Mucosa of stomach (tissue), 1 donor: ENCODE results near the gene CHRM4.
A peak's percentile ranks its signal among the peaks of the same experiment; 100 is the strongest.

ENCODE experiments used
- H3K27me3 ChIP-seq: one replicate; pipeline ENCODE4 v1.7.0; 2013; ENCODE audit warnings: mild to moderate bottlenecking, low read length; ENCODE audit not compliant: control insufficient read depth, insufficient read depth
- H3K36me3 ChIP-seq: one replicate; pipeline ENCODE4 v1.7.0; 2013; ENCODE audit warnings: low read length; ENCODE audit not compliant: control insufficient read depth, insufficient read depth
- H3K4me1 ChIP-seq: one replicate; pipeline ENCODE4 v1.7.0; 2013; ENCODE audit warnings: mild to moderate bottlenecking, low read length; ENCODE audit not compliant: control insufficient read depth, insufficient read depth
- H3K4me3 ChIP-seq: one replicate; pipeline ENCODE4 v1.7.0; 2013; ENCODE audit warnings: low read length
- H3K9ac ChIP-seq: one replicate; pipeline ENCODE4 v1.7.0; 2013; ENCODE audit warnings: mild to moderate bottlenecking, low read length, moderate library complexity
- H3K9me3 ChIP-seq: one replicate; pipeline ENCODE4 v1.7.0; 2013; ENCODE audit warnings: mild to moderate bottlenecking, low read length, moderate library complexity; ENCODE audit not compliant: control insufficient read depth
- donor health status: Pancreatic carcinoma.

The CHRM4 gene

GRCh38 chr11:46346886-46347636 is 44.5 kb downstream of the CHRM4 start, which contains the start of gene DGKZ:
TSS of gene DGKZ (plus strand) at chr11:46347463. CDS start at chr11:46347660, 197 bp downstream.
- Histone ChIP-seq H3K4me1 (peaks cover 37% of the 10 kb centered on the region), H3K9ac (peak within 1 kb of the TSS; percentile 75)

GRCh38 chr11:46345881-46346484 is 45.6 kb downstream of the CHRM4 start:
- H3K27me3 ChIP-seq: no peaks in the 10 kb centered on the region
- H3K4me1 ChIP-seq: peaks cover 26% of the 10 kb centered on the region
- H3K4me3 ChIP-seq: no peak overlapping the region
- H3K9me3 ChIP-seq: no peaks in the 10 kb centered on the region
- H3K36me3 ChIP-seq: no peaks in the 10 kb centered on the region
- no peak overlapping the region for H3K9ac ChIP-seq

More at GRCh38 chr11:46346886-46347636, 44.5 kb downstream of the CHRM4 start, which contains the start of gene DGKZ:
- Histone ChIP-seq H3K9me3 (no peaks in the 10 kb centered on the region), H3K4me3 (peak within 1 kb of the TSS; percentile 69), H3K27me3 (no peaks in the 10 kb centered on the region), H3K36me3 (no peaks in the 10 kb centered on the region)

GRCh38 chr11:46345131-46345597 is 46.4 kb downstream of the CHRM4 start:
- H3K27me3 ChIP-seq: no peaks in the 10 kb centered on the region
- no peak overlapping the region for H3K9ac ChIP-seq
- peaks cover 22% of the 10 kb centered on the region for H3K4me1 ChIP-seq
- no peak overlapping the region for H3K4me3 ChIP-seq
- H3K36me3 ChIP-seq: no peaks in the 10 kb centered on the region
- H3K9me3 ChIP-seq: no peaks in the 10 kb centered on the region

GRCh38 chr11:46343520-46343919 is 48.1 kb downstream of the CHRM4 start:
- H3K4me1 ChIP-seq: peaks cover 26% of the 10 kb centered on the region
- peaks cover 5% of the 10 kb centered on the region for H3K27me3 ChIP-seq
- H3K4me3 ChIP-seq: no peak overlapping the region
- H3K36me3 ChIP-seq: no peaks in the 10 kb centered on the region
- H3K9ac ChIP-seq: no peak overlapping the region
- H3K9me3 ChIP-seq: no peaks in the 10 kb centered on the region

GRCh38 chr11:46342239-46342638 is 49.3 kb downstream of the CHRM4 start:
- H3K36me3 ChIP-seq: no peaks in the 10 kb centered on the region

GRCh38 chr11:46341454-46341853 is 50.1 kb downstream of the CHRM4 start:
- Histone ChIP-seq H3K4me3 (no peak overlapping the region), H3K4me1 (peaks cover 14% of the 10 kb centered on the region)

More at GRCh38 chr11:46342239-46342638, 49.3 kb downstream of the CHRM4 start:
- H3K9ac ChIP-seq: no peak overlapping the region
- peaks cover 19% of the 10 kb centered on the region for H3K4me1 ChIP-seq
- H3K27me3 ChIP-seq: peaks cover 5% of the 10 kb centered on the region
- no peak overlapping the region for H3K4me3 ChIP-seq
- H3K9me3 ChIP-seq: no peaks in the 10 kb centered on the region

GRCh38 chr11:46339816-46340215 is 51.8 kb downstream of the CHRM4 start:
- Histone ChIP-seq H3K9me3 (no peaks in the 10 kb centered on the region), H3K4me1 (peaks cover 14% of the 10 kb centered on the region), H3K9ac (no peak overlapping the region), H3K4me3 (no peak overlapping the region), H3K36me3 (no peaks in the 10 kb centered on the region), H3K27me3 (peaks cover 5% of the 10 kb centered on the region)

More at GRCh38 chr11:46341454-46341853, 50.1 kb downstream of the CHRM4 start:
- Histone ChIP-seq H3K9me3 (no peaks in the 10 kb centered on the region), H3K9ac (no peak overlapping the region), H3K36me3 (no peaks in the 10 kb centered on the region), H3K27me3 (peaks cover 5% of the 10 kb centered on the region)

GRCh38 chr11:46338988-46339666 is 52.4 kb downstream of the CHRM4 start:
- H3K36me3 ChIP-seq: no peaks in the 10 kb centered on the region
- H3K27me3 ChIP-seq: peaks cover 11% of the 10 kb centered on the region
- H3K9me3 ChIP-seq: no peaks in the 10 kb centered on the region
- H3K4me1 ChIP-seq: peaks cover 14% of the 10 kb centered on the region
- peak overlapping the region; percentile 14 for H3K4me3 ChIP-seq
- no peak overlapping the region for H3K9ac ChIP-seq

- H3K36me3 ChIP-seq: no peaks in the 10 kb centered on the region
- H3K27me3 ChIP-seq: peaks cover 16% of the 10 kb centered on the region
- H3K4me3 ChIP-seq: peak overlapping the region; percentile 14
- no peaks in the 10 kb centered on the region for H3K9me3 ChIP-seq
- H3K4me1 ChIP-seq: peaks cover 14% of the 10 kb centered on the region
- no peak overlapping the region for H3K9ac ChIP-seq
Measured at GRCh38 chr11:46338636-46338987, 53.0 kb downstream of the CHRM4 start.

GRCh38 chr11:46337626-46338345 is 53.8 kb downstream of the CHRM4 start:
- Histone ChIP-seq H3K9me3 (no peaks in the 10 kb centered on the region), H3K27me3 (peaks cover 24% of the 10 kb centered on the region), H3K9ac (no peak overlapping the region), H3K4me3 (no peak overlapping the region), H3K4me1 (peaks cover 15% of the 10 kb centered on the region), H3K36me3 (no peaks in the 10 kb centered on the region)

GRCh38 chr11:46336563-46337180 is 54.9 kb downstream of the CHRM4 start:
- no peaks in the 10 kb centered on the region for H3K9me3 ChIP-seq
- H3K9ac ChIP-seq: no peak overlapping the region
- H3K36me3 ChIP-seq: no peaks in the 10 kb centered on the region
- H3K4me3 ChIP-seq: no peak overlapping the region
- H3K27me3 ChIP-seq: peaks cover 35% of the 10 kb centered on the region
- H3K4me1 ChIP-seq: peaks cover 22% of the 10 kb centered on the region
